ENCODE data around the gene TMEM190.
"Not testable (repeated sequence)": the region's sequence is repeated elsewhere in the genome, so short reads cannot be mapped to it uniquely, and the experiment has no call there.

TMEM190 gene

GRCh38 chr19:55418185-55418584 lies 41.6 kb downstream of the TMEM190 start:
- TF ChIP-seq CTCF (IDR thresholded peaks at IDR 0.05; ENCODE audit: low read depth, low read length), result peak; percentile 77
- in situ Hi-C loops (cut with HindIII; ENCODE audit: low sequenced_read_pairs), result no loop called here
- peak; percentile 82 for DNase-seq (ENCODE audit: low read depth, low spot score)
- H3K4me3 ChIP-seq (ENCODE audit: low read depth, low read length), result no peak overlapping the region

GRCh38 chr19:55419103-55419502 lies 42.5 kb downstream of the TMEM190 start:
- TF ChIP-seq CTCF (IDR thresholded peaks at IDR 0.05; ENCODE audit: low read depth, low read length), result no peak
- in situ Hi-C loops (cut with HindIII; ENCODE audit: low sequenced_read_pairs), result no loop called here
- DNase-seq (ENCODE audit: low read depth, low spot score), result no peak
- H3K4me3 ChIP-seq (ENCODE audit: low read depth, low read length), result no peak overlapping the region

GRCh38 chr19:55419624-55420236 lies 43.1 kb downstream of the TMEM190 start:
- TF ChIP-seq CTCF (IDR thresholded peaks at IDR 0.05; ENCODE audit: low read depth, low read length), result no peak
- H3K4me3 ChIP-seq (ENCODE audit: low read depth, low read length), result no peak overlapping the region
- in situ Hi-C loops (cut with HindIII; ENCODE audit: low sequenced_read_pairs), result no loop called here
- DNase-seq (ENCODE audit: low read depth, low spot score), result no peak

- DNase-seq (ENCODE audit: low read depth, low spot score); H3K4me3 ChIP-seq (ENCODE audit: low read depth, low read length); in situ Hi-C loops (cut with HindIII; ENCODE audit: low sequenced_read_pairs): not testable (repeated sequence)
Observed at GRCh38 chr19:55421281-55421680, 44.7 kb downstream of the TMEM190 start.

GRCh38 chr19:55423225-55424005 lies 46.8 kb downstream of the TMEM190 start:
- no peak overlapping the region for H3K4me3 ChIP-seq (ENCODE audit: low read depth, low read length)
- TF ChIP-seq CTCF (IDR thresholded peaks at IDR 0.05; ENCODE audit: low read depth, low read length), result no peak
- no peak for DNase-seq (ENCODE audit: low read depth, low spot score)
- in situ Hi-C loops (cut with HindIII; ENCODE audit: low sequenced_read_pairs), result no loop called here

GRCh38 chr19:55424518-55424917 lies 47.9 kb downstream of the TMEM190 start:
- no peak for DNase-seq (ENCODE audit: low read depth, low spot score)
- no peak overlapping the region for H3K4me3 ChIP-seq (ENCODE audit: low read depth, low read length)
- TF ChIP-seq CTCF (IDR thresholded peaks at IDR 0.05; ENCODE audit: low read depth, low read length), result no peak
- in situ Hi-C loops (cut with HindIII; ENCODE audit: low sequenced_read_pairs), result no loop called here

GRCh38 chr19:55426042-55426441 lies 49.4 kb downstream of the TMEM190 start:
- no peak for DNase-seq (ENCODE audit: low read depth, low spot score)
- H3K4me3 ChIP-seq (ENCODE audit: low read depth, low read length), result no peak overlapping the region
- in situ Hi-C loops (cut with HindIII; ENCODE audit: low sequenced_read_pairs), result no loop called here
- TF ChIP-seq CTCF (IDR thresholded peaks at IDR 0.05; ENCODE audit: low read depth, low read length), result no peak

Data from astrocyte of the spinal cord (primary cell).